ENCODE data around the gene SCUBE1. TPM values are rescaled to one million over a fixed set of nuclear protein-coding genes. Genes with fewer than 3 reads are reported as not detected.

The SCUBE1 gene
- total and polyA plus RNA-seq, 2 of the 8 experiments (the other 6 are each of a cell fraction or from before 2014, with no cell fraction given) = 2.3 to 4.9 TPM

GRCh38 chr22:43253839-43254238 is 89.3 kb downstream of the SCUBE1 start:
- H4K8ac ChIP-seq (ENCODE audit: extremely low read depth, insufficient read depth, low read length) = no peak overlapping the region
- H2AFZ ChIP-seq (ENCODE audit: low read length) = no peak overlapping the region
- H3K4me2 ChIP-seq (ENCODE audit: insufficient read depth in 1 of 2, low read depth in 2 of 2, low read length in 2 of 2) = no peak overlapping the region
- no peak for DNase-seq (ENCODE audit: low read depth in 1 of 2, low spot score in 2 of 2)
- no peak overlapping the region for H2BK20ac ChIP-seq (ENCODE audit: low read length)
- H3K79me1 ChIP-seq (ENCODE audit: low read depth, low read length) = no peaks in the 10 kb centered on the region
- H3K79me2 ChIP-seq (ENCODE audit: control insufficient read depth in 1 of 2, insufficient read depth in 2 of 2, low read length in 2 of 2) = no peaks in the 10 kb centered on the region
- H3K4me3 ChIP-seq (ENCODE audit: extremely low read depth in 1 of 4, insufficient read depth in 2 of 4, low read depth in 3 of 4, low read length in 4 of 4) = no peak overlapping the region
- H3K4me1 ChIP-seq (replicated peaks in 1 of 4; ENCODE audit: control insufficient read depth in 3 of 4, insufficient read depth in 4 of 4, low read length in 3 of 4) = no peaks in the 10 kb centered on the region
- no peaks in the 10 kb centered on the region for H4K20me1 ChIP-seq (replicated peaks in 1 of 2; ENCODE audit: control insufficient read depth in 1 of 2, insufficient read depth in 2 of 2, low read length in 2 of 2)
- H3K23ac ChIP-seq (ENCODE audit: insufficient read length) = no peak overlapping the region
- no peak overlapping the region for H2BK5ac ChIP-seq (ENCODE audit: low read depth, low read length)
- H2BK12ac ChIP-seq (ENCODE audit: low read depth, low read length) = no peak overlapping the region
- H4K91ac ChIP-seq (replicated peaks; ENCODE audit: insufficient read length, low read length) = no peak overlapping the region
- no peak overlapping the region for H3K56ac ChIP-seq (replicated peaks; ENCODE audit: insufficient read length, low read depth, low read length)
- CTCF ChIA-PET (ENCODE audit: partially characterized antibody) = interaction anchor here (1.1 to 13.0 kb wide), 3 partner anchors 18 to 125 kb away, joined by 4 to 173 read pairs (median 14); no protein-coding TSS in a partner anchor
- no peak for FAIRE-seq
- H3K4ac ChIP-seq (replicated peaks; ENCODE audit: insufficient read length, low read depth, low read length) = no peak overlapping the region
- no peak overlapping the region for H3K9ac ChIP-seq (replicated peaks in 1 of 4; ENCODE audit: extremely low read depth in 1 of 4, low read depth in 3 of 4, low read length in 3 of 4)
- H3K9me3 ChIP-seq (ENCODE audit: insufficient read depth in 2 of 2, low read depth in 1 of 2, low read length in 1 of 2) = no peaks in the 10 kb centered on the region
- H3K18ac ChIP-seq (ENCODE audit: extremely low read depth, low read length) = no peak overlapping the region
- H3K14ac ChIP-seq (ENCODE audit: insufficient read length) = no peak overlapping the region
- H3K23me2 ChIP-seq (ENCODE audit: low read depth, low read length) = no peaks in the 10 kb centered on the region
- POLR2A ChIA-PET (ENCODE audit: partially characterized antibody) = no interaction called here
- H4K5ac ChIP-seq (ENCODE audit: insufficient read length, low read depth, low read length) = no peak overlapping the region
- H2BK15ac ChIP-seq (ENCODE audit: low read length) = no peak overlapping the region
- 97% methylated on average over 5 of the region's 5 CpGs; no CpG with 5 or more reads in 1 of the 2 experiments for WGBS, 2 experiments (ENCODE audit: extremely low coverage in 1 of 2, insufficient coverage in 1 of 2, insufficient read length in 1 of 2, insufficient replicate concordance in 2 of 2, low coverage in 1 of 2, low lambda C conversion rate in 2 of 2, missing lambda C conversion rate in 1 of 2)
- no peak overlapping the region for H3K27ac ChIP-seq (ENCODE audit: low read depth, low read length)
- H2AK5ac ChIP-seq (ENCODE audit: low read depth, low read length) = no peak overlapping the region
- no peaks in the 10 kb centered on the region for H3K36me3 ChIP-seq (ENCODE audit: control insufficient read depth in 2 of 4, insufficient read depth in 4 of 4, low read length in 3 of 4)
- H2BK120ac ChIP-seq (replicated peaks; ENCODE audit: low read depth, low read length) = no peak overlapping the region
- TF ChIP-seq POLR2A (IDR thresholded peaks at IDR 0.05; ENCODE audit: control extremely low read depth in 1 of 2, low read depth in 2 of 2, low read length in 2 of 2) (no peak), RNF2 (IDR thresholded peaks at IDR 0.05; ENCODE audit: borderline replicate concordance, low read depth, low read length, missing control alignments, poor library complexity, severe bottlenecking) (no peak), TBP (IDR thresholded peaks at IDR 0.05; ENCODE audit: low read depth, low read length) (no peak)
- H3K27me3 ChIP-seq (replicated peaks in 1 of 4; ENCODE audit: control insufficient read depth in 3 of 4, extremely low read depth in 1 of 4, insufficient read depth in 3 of 4, low read length in 3 of 4) = no peaks in the 10 kb centered on the region; a peak in 3 of 7 replicates
